ENCODE data around the gene HSD11B2.

DNA sequence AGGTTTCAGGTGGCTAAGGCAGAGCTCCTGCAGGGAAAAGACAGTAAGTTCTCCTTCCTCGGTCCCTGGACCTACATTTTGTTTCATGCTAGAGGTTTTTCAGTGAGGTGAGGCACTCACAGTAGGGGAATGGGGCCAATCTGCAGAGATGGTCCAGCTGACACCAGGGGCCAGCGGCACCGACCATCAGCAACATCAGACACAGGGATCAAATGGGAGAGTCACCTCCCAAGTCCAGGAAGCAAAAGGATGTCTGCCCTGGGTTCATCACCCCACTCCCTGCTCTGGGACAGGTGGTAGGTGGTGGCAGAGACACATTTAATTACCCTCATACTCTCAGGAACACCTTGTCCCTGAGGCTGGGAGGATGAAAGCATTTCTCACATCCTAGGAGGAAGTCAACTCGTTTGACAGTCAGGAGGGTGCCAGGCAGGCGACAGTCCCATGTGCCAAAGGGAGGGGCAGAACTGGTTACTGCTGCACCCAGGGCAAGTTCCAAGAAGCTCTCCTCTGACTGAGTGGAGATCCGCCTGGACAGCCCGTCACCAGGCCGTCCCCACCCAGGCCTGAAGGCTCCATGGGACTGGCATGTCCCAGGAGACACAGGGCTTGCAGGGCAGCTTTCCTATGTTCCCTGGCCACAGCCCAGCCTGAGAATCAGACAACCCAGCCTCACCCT lies 30.8 kb downstream of the HSD11B2 start:
- TF ChIP-seq, protein P1, sequence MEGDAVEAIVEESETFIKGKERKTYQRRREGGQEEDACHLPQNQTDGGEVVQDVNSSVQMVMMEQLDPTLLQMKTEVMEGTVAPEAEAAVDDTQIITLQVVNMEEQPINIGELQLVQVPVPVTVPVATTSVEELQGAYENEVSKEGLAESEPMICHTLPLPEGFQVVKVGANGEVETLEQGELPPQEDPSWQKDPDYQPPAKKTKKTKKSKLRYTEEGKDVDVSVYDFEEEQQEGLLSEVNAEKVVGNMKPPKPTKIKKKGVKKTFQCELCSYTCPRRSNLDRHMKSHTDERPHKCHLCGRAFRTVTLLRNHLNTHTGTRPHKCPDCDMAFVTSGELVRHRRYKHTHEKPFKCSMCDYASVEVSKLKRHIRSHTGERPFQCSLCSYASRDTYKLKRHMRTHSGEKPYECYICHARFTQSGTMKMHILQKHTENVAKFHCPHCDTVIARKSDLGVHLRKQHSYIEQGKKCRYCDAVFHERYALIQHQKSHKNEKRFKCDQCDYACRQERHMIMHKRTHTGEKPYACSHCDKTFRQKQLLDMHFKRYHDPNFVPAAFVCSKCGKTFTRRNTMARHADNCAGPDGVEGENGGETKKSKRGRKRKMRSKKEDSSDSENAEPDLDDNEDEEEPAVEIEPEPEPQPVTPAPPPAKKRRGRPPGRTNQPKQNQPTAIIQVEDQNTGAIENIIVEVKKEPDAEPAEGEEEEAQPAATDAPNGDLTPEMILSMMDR (IDR thresholded peaks at IDR 0.05; ENCODE audit: low read depth, low read length, missing input control): no peak
- no peak for TF ChIP-seq TAF1 (conservative IDR thresholded peaks at IDR 0.05)
- TF ChIP-seq, protein P2, sequence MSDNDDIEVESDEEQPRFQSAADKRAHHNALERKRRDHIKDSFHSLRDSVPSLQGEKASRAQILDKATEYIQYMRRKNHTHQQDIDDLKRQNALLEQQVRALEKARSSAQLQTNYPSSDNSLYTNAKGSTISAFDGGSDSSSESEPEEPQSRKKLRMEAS (IDR thresholded peaks at IDR 0.05): no peak
- TF ChIP-seq, protein P3, sequence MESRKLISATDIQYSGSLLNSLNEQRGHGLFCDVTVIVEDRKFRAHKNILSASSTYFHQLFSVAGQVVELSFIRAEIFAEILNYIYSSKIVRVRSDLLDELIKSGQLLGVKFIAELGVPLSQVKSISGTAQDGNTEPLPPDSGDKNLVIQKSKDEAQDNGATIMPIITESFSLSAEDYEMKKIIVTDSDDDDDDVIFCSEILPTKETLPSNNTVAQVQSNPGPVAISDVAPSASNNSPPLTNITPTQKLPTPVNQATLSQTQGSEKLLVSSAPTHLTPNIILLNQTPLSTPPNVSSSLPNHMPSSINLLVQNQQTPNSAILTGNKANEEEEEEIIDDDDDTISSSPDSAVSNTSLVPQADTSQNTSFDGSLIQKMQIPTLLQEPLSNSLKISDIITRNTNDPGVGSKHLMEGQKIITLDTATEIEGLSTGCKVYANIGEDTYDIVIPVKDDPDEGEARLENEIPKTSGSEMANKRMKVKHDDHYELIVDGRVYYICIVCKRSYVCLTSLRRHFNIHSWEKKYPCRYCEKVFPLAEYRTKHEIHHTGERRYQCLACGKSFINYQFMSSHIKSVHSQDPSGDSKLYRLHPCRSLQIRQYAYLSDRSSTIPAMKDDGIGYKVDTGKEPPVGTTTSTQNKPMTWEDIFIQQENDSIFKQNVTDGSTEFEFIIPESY (IDR thresholded peaks at IDR 0.05): no peak
